GM19463 (cell line): ENCODE data around the gene EFCAB14.
"Not testable (repeated sequence)": the region's sequence is repeated elsewhere in the genome, so short reads cannot be mapped to it uniquely, and the experiment has no call there.

Experiments
- ATAC-seq: cut with Tn5 transposase; IDR thresholded peaks from one replicate; pipeline ENCODE4 v1.9.1; 2021; ENCODE audit warnings: mild to moderate bottlenecking, moderate library complexity; ENCODE audit not compliant: unreplicated experiment

The EFCAB14 gene

GRCh38 chr1:46687093-46687659 lies 31.7 kb downstream of the EFCAB14 start:
- no peak for ATAC-seq

- ATAC-seq, result no peak
These were observed 32.7 kb downstream of the EFCAB14 start for GRCh38 chr1:46686255-46686654.

GRCh38 chr1:46684670-46685069 lies 34.2 kb downstream of the EFCAB14 start:
- no peak for ATAC-seq

GRCh38 chr1:46682064-46682463 lies 36.9 kb downstream of the EFCAB14 start:
- ATAC-seq, result no peak

GRCh38 chr1:46681333-46682034 lies 37.4 kb downstream of the EFCAB14 start:
- no peak for ATAC-seq

GRCh38 chr1:46679789-46680573 lies 38.9 kb downstream of the EFCAB14 start:
- no peak for ATAC-seq

GRCh38 chr1:46677339-46677738 lies 41.6 kb downstream of the EFCAB14 start:
- no peak for ATAC-seq

GRCh38 chr1:46676531-46676930 lies 42.4 kb downstream of the EFCAB14 start:
- ATAC-seq, result no peak

- ATAC-seq, result peak; percentile 61
These were observed 43.2 kb downstream of the EFCAB14 start for GRCh38 chr1:46675549-46676314.

- no peak for ATAC-seq
These were observed 45.1 kb downstream of the EFCAB14 start for GRCh38 chr1:46673749-46674182.

- no peak for ATAC-seq
These were observed 46.2 kb downstream of the EFCAB14 start for GRCh38 chr1:46672696-46673095.

- ATAC-seq, result no peak
These were observed 47.4 kb downstream of the EFCAB14 start, which contains the start of gene TEX38 for GRCh38 chr1:46671554-46671953. TSS of gene TEX38 (plus strand) at chr1:46671854. CDS start at chr1:46671935, 81 bp downstream.

GRCh38 chr1:46670134-46670533 lies 48.8 kb downstream of the EFCAB14 start:
- no peak for ATAC-seq

- ATAC-seq, result peak; percentile 79
These were observed 50.8 kb downstream of the EFCAB14 start, which contains the start of gene ATPAF1 for GRCh38 chr1:46667782-46668760. TSS of gene ATPAF1 (minus strand) at chr1:46668364. CDS start at chr1:46668322, 42 bp downstream.

- no peak for ATAC-seq
These were observed 52.9 kb downstream of the EFCAB14 start for GRCh38 chr1:46665983-46666382.

- not testable (repeated sequence) for ATAC-seq
These were observed 56.0 kb downstream of the EFCAB14 start for GRCh38 chr1:46662919-46663318.

- ATAC-seq, result not testable (repeated sequence)
These were observed 58.8 kb downstream of the EFCAB14 start for GRCh38 chr1:46660116-46660515.

GRCh38 chr1:46659307-46659870 lies 59.5 kb downstream of the EFCAB14 start:
- no peak for ATAC-seq

- no peak for ATAC-seq
These were observed 61.1 kb downstream of the EFCAB14 start for GRCh38 chr1:46657775-46658174.
